Skin epidermis (tissue), 12 donors: ENCODE data around the gene RAC2.

Experiments used
- H3K27ac ChIP-seq, 21 experiments: fragments of 200-600 bp; sonication (generic) in 11 of 21; one replicate each; pipeline ENCODE4 v1.5.0; 2020; ENCODE audit warnings: mild to moderate bottlenecking in 3 of 21, inconsistent platforms in 2 of 21, moderate library complexity in 2 of 21
- H3K4me3 ChIP-seq, 7 experiments: fragments of 200-600 bp; sonication (generic) in 2 of 7; one replicate each; pipeline ENCODE4 v1.5.0; 2020; ENCODE audit warnings: inconsistent platforms in 2 of 7, mild to moderate bottlenecking in 2 of 7, moderate library complexity in 1 of 7

Gene RAC2

DNA sequence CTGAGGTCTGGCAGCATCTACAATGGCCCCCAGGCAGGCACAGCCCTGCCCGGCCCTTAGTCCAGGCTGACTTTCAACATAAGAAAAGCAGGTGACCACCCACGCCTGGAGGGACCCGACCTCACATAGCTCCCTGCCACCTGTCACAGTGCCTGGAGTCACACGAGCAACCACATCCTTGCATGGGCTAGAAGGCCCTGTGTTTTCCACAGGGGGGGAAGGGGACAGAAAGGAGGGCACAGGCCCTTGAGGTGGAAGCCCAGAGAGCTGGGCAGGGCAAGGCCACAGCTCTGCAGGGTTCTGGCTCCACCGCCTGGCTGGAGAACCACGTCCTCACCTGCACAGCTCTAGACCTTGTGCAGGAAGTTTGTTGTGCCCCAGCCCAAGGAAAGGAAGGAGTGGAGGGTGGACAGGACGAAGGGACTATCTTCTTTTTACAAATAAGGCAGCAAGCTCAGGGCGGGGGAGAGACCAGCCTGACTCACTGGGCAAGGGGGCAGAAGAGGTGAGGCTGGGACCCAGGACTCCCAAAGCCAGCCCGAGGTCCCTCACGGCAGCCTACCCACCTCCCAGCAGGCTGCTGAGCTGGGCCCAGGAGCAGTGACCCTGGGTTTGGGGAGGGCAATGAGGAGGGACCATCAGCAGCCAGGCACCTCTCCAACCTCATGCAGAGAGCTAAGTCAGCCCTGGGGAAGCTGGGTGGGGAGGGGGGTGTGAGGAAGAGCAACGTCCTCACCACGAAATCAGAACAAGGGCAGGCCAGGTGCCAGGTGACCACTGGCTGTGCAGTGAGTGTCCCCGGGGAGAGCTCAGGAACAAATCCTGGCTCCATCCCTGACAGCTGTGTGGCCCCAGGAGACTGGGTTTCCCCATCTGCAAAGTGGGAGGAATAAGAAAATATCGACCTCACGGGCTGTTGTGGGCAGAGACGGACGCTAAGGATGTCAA lies 60.4 kb downstream of the RAC2 start:
- Histone ChIP-seq H3K4me3 (no peak overlapping the region), H3K27ac (peak overlapping the region in 6 of 21 experiments; percentile 20 to 92 (median 58))

DNA sequence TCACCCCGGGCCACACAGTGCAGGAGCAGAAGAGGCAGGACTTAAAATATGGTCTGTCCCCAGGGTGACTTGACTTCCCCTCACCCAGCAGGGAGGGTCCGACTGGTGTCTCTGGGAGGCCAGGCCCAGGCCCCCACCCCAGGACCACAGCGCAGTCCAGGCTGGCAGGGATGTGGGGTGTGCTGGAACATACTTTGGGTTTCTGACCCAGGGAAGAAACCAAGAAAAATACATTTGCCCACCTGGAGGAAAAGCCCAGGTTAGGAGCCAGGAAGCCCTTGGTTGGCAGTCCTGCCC lies 61.2 kb downstream of the RAC2 start:
- Histone ChIP-seq H3K4me3 (no peak overlapping the region), H3K27ac (peak overlapping the region in 2 of 21 experiments; percentile 56 to 70)

DNA sequence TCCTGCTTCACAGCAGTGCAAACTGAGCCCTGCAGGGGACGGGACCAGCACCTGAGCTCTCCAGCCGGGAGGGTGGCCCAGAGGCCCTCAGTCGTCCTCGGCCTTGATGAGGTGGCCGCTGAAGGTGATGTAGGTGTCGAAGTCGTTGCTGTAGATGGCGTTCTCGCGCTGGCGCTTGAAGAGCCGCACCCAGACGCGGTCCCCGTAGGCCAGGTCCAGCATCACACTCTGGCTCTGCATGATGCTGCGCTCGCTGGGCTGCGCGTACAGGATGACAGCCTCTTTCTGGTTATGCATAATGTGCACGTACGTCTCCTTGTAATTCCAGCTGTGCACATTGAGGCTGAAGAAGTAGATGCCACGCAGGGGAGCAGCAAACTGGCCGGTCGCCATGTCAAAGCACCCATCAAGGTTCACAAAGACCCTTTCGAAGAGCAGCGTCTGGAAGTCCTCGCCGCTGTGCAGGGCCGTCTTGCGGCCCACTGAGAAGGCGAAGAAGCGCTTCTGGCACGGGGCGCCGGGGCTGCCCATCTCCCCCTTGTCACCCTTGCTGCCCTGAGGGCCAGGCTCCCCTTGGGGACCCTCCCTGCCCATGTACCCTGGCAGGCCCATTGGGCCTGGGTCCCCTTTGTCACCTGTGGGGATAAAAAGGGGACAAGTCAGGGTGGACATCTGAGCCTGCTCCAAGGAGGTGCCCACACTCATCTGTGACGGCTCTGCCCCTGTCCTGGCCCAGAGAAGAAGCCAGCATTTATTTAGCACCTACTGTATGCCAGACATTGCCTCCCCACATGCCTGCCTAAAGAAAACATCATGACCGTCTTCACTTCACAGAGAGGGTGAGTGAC lies 61.7 kb downstream of the RAC2 start:
- Histone ChIP-seq H3K27ac (peak overlapping the region in 2 of 21 experiments; percentile 44 to 70), H3K4me3 (no peak overlapping the region)

DNA sequence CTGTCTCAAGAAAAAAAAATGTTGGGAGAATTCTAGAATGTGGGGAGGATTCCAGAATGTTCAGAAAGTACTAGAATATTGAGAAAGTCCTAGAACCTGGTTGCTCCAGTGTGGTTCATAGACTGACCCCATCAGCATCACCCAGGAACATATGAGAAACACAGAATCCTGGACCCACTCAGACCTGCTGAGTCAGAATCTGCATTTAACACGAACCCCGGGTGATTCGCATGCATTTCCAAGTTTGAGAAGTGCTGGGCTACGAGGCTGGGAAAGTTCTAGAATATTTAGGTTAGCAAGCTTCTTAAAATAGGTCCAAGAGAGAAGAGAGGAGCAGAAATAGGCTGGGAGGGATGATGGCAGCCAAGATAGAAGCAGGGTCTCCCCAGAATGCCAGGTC lies 62.4 kb downstream of the RAC2 start:
- peak overlapping the region in 1 of 21 experiments; percentile 44 for H3K27ac ChIP-seq

DNA sequence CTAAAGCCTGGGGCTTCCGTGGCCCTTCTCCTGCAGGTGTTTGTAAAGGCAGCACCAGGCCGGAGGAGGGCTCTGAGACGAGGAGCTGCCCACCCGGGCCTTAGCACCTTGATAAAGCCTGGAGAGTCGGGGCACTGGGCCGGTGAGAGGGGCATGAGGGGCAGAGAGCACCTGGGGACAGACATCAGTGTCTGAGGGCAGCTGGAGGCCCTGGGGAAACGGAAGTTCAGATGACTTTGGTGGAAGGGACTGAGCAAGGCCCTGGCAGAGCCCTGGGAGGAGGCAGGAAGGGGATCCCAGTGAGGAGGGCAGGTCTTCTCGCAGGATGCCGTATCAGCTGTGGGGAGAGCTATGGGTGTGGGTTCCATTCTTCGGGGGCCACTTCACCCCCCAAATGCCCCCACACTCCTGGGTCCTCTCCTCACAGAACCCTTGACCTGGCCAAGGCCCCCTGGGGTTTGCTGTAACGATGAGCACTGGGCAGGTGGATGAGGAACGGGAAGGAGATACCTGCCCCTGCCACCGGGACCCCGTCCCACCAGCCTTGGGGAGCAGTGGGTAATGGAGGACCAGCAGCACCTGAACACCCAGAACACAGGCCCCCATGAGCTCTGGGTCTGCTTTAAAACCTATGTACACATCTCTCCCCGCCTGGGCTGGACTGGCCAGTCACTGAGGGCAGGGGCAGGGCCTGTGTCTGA lies 63.4 kb downstream of the RAC2 start:
- H3K27ac ChIP-seq: no peak overlapping the region
- no peak overlapping the region for H3K4me3 ChIP-seq

More for the DNA sequence above, 62.4 kb downstream of the RAC2 start:
- no peak overlapping the region for H3K4me3 ChIP-seq

DNA sequence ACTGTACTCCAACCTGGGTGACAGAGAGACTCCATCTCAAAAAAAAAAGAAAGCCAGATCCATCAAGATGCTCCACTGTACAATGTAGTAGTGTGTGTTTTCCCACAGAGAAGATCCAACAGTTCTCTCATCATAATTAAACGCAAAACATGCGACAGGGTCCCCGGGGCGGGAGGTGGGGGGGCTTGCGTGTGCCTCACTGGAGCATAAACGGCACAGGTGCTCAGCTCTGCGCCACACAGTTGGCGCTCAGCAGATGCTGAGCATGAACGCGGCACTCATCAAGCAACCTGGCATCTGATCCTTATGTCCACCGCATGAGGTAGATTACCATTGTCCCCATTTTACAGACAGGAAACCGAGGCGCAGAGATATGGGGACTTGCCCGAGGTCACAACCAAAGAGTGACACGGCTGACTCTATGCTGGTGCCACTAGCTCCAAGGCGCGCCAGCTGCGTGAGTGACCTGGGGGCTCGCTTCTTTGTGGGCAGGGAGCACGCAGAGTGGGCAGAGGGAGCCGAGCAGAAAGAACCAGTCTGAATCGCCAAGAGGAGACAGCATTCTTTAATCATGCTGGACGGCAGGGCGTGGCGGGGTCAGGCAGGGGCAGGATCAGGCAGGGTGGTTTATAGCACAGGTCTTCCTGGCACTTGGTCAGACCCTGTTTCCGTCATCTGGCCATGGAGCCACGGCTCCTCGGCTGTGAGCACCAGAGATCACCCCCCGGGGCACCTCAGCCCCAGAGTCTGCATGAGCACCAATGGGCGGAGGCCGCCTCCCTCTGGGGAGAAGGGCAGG lies 64.2 kb downstream of the RAC2 start:
- H3K4me3 ChIP-seq: no peak overlapping the region
- peak overlapping the region in 3 of 21 experiments; percentile 7 to 81 (median 29) for H3K27ac ChIP-seq

DNA sequence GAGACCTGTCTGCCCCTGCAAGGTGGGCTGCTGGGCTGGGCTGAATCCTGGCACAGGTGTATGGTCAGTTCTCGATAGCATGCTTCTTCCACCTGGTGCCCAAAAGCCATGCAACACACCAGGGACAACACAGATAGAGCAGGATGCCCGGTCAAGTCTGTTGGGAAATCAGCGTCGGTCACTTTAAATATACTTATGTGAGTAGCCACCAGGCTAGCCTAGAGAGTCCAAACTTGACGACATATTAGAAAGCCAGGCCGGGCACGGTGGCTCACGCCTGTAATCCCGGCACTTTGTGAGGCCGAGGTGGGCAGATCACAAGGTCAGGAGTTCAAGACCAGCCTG lies 65.0 kb downstream of the RAC2 start:
- Histone ChIP-seq H3K4me3 (no peak overlapping the region), H3K27ac (peak overlapping the region in 11 of 21 experiments; percentile 20 to 86 (median 51))

DNA sequence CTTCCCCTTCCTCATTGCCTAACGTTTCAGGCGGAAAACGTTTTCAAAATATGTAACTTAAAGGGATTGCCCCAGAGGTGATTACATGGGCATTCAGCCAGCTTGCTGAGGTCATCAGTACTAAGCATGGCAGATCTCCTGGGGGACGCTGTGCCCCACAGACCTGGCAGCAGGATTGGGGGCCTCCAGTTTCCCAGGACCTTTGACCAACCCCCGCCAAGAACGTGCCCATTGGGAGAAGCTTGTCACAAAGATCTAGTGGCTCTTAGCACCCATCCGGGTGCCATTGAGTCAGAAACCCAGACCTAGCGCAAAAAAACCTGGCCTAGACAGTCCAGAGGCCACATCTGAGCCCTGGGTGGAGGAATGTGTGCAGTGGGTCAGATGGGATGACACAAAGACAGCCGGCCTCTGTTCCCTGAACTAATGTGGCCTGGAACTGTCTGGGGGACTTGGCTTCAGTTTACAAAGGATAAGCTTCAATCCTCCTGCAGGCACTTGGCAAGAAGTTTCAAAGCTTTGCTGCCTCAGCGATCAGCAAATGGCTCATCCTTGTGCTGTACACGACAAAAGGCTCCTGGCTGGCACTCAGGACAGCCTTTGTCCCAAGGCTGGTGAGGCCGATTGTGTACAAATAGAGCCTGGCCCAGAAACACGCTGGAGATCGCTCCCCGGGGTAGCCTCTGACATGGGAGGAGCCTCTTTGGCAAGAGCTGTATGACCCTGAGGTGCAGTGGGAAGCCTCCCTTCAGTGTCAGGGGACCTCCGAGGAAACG lies 65.5 kb downstream of the RAC2 start:
- Histone ChIP-seq H3K4me3 (no peak overlapping the region), H3K27ac (peak overlapping the region in 15 of 21 experiments; percentile 10 to 86 (median 51))

DNA sequence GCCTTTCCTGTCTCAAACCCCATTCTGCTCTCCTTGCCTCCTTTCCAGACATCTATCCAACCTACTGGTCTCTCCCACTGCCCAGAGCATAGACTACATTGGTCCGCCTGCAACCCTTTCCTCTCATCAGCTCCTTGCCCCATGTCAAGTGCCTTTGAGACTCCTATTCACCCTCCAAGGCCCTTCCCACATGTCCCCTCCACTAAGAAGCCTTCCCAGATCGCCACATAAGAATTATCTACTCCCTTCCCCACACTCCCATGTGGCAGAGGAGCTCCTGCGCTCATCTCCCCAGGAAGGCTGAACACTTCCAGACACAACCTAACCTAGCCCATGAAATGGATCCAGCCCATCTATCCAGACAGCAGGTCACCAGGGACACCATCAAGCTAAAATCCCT lies 66.3 kb downstream of the RAC2 start:
- H3K27ac ChIP-seq: peak overlapping the region in 11 of 21 experiments; percentile 10 to 86 (median 63)

DNA sequence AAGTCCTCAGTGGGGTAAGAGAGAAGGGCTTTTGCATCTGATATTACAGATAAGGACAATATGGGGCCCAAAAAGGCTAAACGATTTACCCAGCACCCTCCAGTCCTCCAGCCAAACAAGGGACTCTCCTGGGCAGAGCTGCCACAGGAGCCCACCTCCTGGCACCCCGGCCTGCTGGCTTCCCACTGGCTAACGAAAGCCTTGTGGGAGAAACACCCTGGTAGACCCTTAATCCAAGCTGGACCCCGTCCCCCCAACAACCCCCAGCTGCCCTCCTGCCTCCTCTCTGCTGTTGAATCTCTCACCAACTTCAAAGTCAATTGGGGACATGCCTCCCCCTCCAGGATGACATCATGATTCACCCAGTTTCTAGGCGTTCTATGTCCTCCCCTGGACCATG lies 66.8 kb downstream of the RAC2 start:
- no peak overlapping the region for H3K4me3 ChIP-seq
- peak overlapping the region in 18 of 21 experiments; percentile 29 to 86 (median 61) for H3K27ac ChIP-seq

More for the DNA sequence above, 66.3 kb downstream of the RAC2 start:
- H3K4me3 ChIP-seq: no peak overlapping the region

DNA sequence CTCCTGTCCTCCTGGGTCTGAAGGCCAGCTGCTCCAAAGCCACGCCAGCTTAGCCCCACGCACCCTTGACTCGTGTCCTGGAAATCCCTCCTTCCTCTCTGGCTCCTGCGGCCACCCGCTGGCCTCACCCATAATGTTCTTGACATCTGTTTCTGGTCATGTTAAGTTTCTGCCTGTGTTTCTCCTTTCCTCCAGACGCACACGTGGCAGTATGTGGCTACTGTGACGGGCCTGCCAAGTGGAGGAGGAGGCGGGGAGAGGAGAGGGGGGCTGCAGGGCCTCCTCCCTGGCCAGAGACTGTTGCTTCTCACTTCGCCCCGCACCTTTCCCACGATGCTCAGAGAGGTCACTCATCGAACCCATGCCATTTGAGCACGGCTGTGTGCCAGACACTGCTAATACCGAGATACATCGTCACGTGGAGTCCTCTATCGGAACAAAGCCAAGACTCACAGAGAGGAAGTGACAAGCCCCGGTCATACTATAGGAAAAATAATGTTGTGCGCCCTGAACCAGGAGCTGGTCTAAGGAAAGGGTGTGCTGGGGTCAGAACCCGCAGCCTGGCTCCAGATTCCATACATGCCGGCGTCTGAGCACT lies 67.5 kb downstream of the RAC2 start:
- Histone ChIP-seq H3K4me3 (no peak overlapping the region), H3K27ac (peak overlapping the region in 19 of 21 experiments; percentile 31 to 86 (median 59))

DNA sequence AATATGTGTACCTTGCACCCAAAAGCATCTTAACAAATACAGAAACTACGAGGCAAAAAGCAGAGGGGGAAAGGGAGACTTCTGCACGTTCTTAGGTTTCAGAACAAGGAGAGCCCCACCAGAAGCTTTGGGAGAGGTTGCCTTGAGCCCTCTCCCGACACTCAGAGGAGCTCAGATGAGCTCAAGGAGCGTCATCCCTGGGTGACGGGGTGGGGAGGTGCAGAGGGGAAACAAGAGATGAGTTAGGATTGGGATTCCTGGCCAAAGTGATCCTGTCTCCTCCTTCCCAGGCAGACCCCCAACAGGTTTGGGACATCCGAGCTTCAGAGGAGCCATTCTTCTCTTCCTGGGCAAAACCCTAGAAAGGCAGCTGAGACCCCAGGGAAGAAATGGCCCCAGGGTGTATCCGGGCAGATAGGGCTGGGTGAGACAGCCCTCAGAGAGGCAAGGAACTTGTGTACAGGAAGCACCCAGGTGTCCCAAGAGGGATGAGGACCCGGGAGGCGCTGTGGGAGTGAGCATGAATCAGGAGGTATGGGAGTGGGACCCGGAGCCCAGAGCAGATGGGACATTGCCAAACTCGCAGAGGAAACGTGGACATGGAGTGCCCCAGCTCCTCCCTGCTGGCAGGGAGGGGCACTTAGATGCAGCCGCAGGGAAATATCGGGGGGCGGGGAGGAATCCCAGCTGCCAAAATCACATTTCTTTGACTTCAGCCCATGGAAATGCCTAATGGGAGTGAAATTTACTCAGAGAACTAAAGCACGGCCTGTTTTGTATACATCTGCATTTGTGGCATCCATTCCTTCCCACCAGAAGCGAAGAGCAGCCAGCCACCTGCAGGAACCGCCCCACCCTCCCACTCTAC lies 68.4 kb downstream of the RAC2 start:
- Histone ChIP-seq H3K27ac (peak overlapping the region in 18 of 21 experiments; percentile 12 to 86 (median 61)), H3K4me3 (no peak overlapping the region)
